ENCODE measurements around the gene POLE3. TPM values are rescaled to one million over a fixed set of nuclear protein-coding genes. Genes with fewer than 3 reads are reported as not detected.

POLE3 gene
- total and polyA plus RNA-seq, 2 experiments from 2014 or later: 39.2 to 81.3 TPM

GRCh38 chr9:113417370-113417769 is 6.9 kb upstream of the POLE3 start:
- H3K27ac ChIP-seq (ENCODE audit: low read depth): no peak overlapping the region
- DNase-seq (ENCODE audit: low spot score) (no peak), ATAC-seq (no peak)
- Mint-ChIP-seq H3K27ac (no peak overlapping the region), H3K36me3 (ENCODE audit: low read depth) (no peaks in the 10 kb centered on the region), H3K4me3 (no peak overlapping the region), H3K27me3 (ENCODE audit: insufficient read depth, low read depth, poor library complexity) (no peaks in the 10 kb centered on the region), H3K4me1 (no peaks in the 10 kb centered on the region), H3K9me3 (no peaks in the 10 kb centered on the region)
- no peaks in the 10 kb centered on the region for H3K27me3 ChIP-seq (ENCODE audit: insufficient read depth)
- H3K9me2 ChIP-seq (ENCODE audit: insufficient read depth): no peaks in the 10 kb centered on the region
- H3K4me2 ChIP-seq: no peak overlapping the region
- TF ChIP-seq CTCF (conservative IDR thresholded peaks at IDR 0.05; ENCODE audit: low read depth in 2 of 2) (peak; percentile 12 to 32; a peak in 2 of 4 replicates), EZH2phosphoT487 (IDR thresholded peaks at IDR 0.05; ENCODE audit: unreplicated experiment) (no peak)
- no peaks in the 10 kb centered on the region for H3K4me1 ChIP-seq (ENCODE audit: insufficient read depth)
- H3F3A ChIP-seq (replicated peaks; ENCODE audit: low read depth): no peaks in the 10 kb centered on the region
- no peak overlapping the region for H3K4me3 ChIP-seq
- H3K79me2 ChIP-seq (replicated peaks; ENCODE audit: insufficient read depth): no peaks in the 10 kb centered on the region
- H4K20me1 ChIP-seq (replicated peaks; ENCODE audit: insufficient read depth): no peaks in the 10 kb centered on the region
- H3K36me3 ChIP-seq (ENCODE audit: insufficient read depth): no peaks in the 10 kb centered on the region
- no peak overlapping the region for H2AFZ ChIP-seq

- no peaks in the 10 kb centered on the region for H3F3A ChIP-seq (replicated peaks; ENCODE audit: low read depth)
- H3K4me2 ChIP-seq: no peak overlapping the region
- H2AFZ ChIP-seq: peak overlapping the region; percentile 49; the same call in 1 of the 2 replicates
- H3K27me3 ChIP-seq (ENCODE audit: insufficient read depth): no peaks in the 10 kb centered on the region
- Mint-ChIP-seq H3K4me1 (peaks cover 4% of the 10 kb centered on the region; the same call in 2 of the 3 replicates), H3K36me3 (ENCODE audit: low read depth) (no peaks in the 10 kb centered on the region), H3K9me3 (no peaks in the 10 kb centered on the region), H3K4me3 (no peak overlapping the region), H3K27ac (no peak overlapping the region), H3K27me3 (ENCODE audit: insufficient read depth, low read depth, poor library complexity) (no peaks in the 10 kb centered on the region)
- no peaks in the 10 kb centered on the region for H4K20me1 ChIP-seq (replicated peaks; ENCODE audit: insufficient read depth)
- H3K9me2 ChIP-seq (ENCODE audit: insufficient read depth): no peaks in the 10 kb centered on the region
- no peaks in the 10 kb centered on the region for H3K36me3 ChIP-seq (ENCODE audit: insufficient read depth)
- H3K79me2 ChIP-seq (replicated peaks; ENCODE audit: insufficient read depth): no peaks in the 10 kb centered on the region
- DNase-seq (ENCODE audit: low spot score) (no peak), ATAC-seq (no peak)
- H3K27ac ChIP-seq (ENCODE audit: low read depth): no peak overlapping the region
- no peak overlapping the region for H3K4me3 ChIP-seq
- H3K4me1 ChIP-seq (ENCODE audit: insufficient read depth): 0 out of 2 replicates have a peak, but pooled peaks cover 4% of the 10 kb centered on the region
- TF ChIP-seq EZH2phosphoT487 (IDR thresholded peaks at IDR 0.05; ENCODE audit: unreplicated experiment) (no peak), ZNF331 (CRISPR knock-in tag; IDR thresholded peaks at IDR 0.05; ENCODE audit: low read depth) (no peak), ZNF462 (CRISPR knock-in tag; IDR thresholded peaks at IDR 0.05) (no peak), POLR2AphosphoS5 (IDR thresholded peaks at IDR 0.05; ENCODE audit: low read depth) (no peak), EZH2 (IDR thresholded peaks at IDR 0.05; ENCODE audit: low read depth, unreplicated experiment) (no peak), REST (IDR thresholded peaks at IDR 0.05; ENCODE audit: unreplicated experiment) (no peak)
Measured at GRCh38 chr9:113416149-113416721, 5.8 kb upstream of the POLE3 start.
